IMR-90 (cell line): ENCODE data around the gene OCIAD1. TPM values are rescaled to one million over a fixed set of nuclear protein-coding genes. Genes with fewer than 3 reads are reported as not detected.

Source experiments
- ATAC-seq: fragments of 200-7000 bp; cut with Tn5 transposase; 2 replicates; pipeline ENCODE4 v1.9.1; 2020; ENCODE audit warnings: low read depth, mild to moderate bottlenecking, moderate library complexity
- BruUV-seq: library from RNA; stranded (reverse); fragments of 400-500 nt; replicated peaks from 2 replicates; lab custom pipeline; 2021; lab: Mats Ljungman, UMichigan
- CTCF ChIA-PET: fragments of 300-600 bp; formaldehyde crosslinking; extraction: SDS; loops from one replicate; lab custom pipeline; 2021; ENCODE audit warnings: antibody characterized with exemption; lab: Yijun Ruan, JAX
- POLR2A ChIA-PET: fragments of 300-600 bp; sonication (Branson Sonifier 250); formaldehyde crosslinking; loops from one replicate; lab custom pipeline; 2022; ENCODE audit warnings: antibody characterized with exemption; ENCODE audit not compliant: unreplicated experiment; lab: Charles Lee
- DNase-seq: peaks from one replicate; pipeline ENCODE4 v3.0.0; 2013
- H2AFZ ChIP-seq: replicated peaks from 2 replicates; pipeline ENCODE3; 2013; ENCODE audit warnings: low read length, mild to moderate bottlenecking; ENCODE audit not compliant: poor library complexity
- H2AK5ac ChIP-seq: 2 replicates; pipeline ENCODE4 v1.6.1; 2013; ENCODE audit warnings: low read depth, low read length, inconsistent platforms
- H2AK9ac ChIP-seq: replicated peaks from 2 replicates; pipeline ENCODE3; 2013; ENCODE audit warnings: mild to moderate bottlenecking, low read depth, low read length, moderate library complexity; ENCODE audit not compliant: poor library complexity
- H2BK120ac ChIP-seq: 2 replicates; pipeline ENCODE4 v1.6.1; 2013; ENCODE audit warnings: low read depth, low read length, inconsistent platforms
- H2BK15ac ChIP-seq: 3 replicates; pipeline ENCODE4 v1.6.1; 2013; ENCODE audit warnings: low read depth, low read length, inconsistent platforms
- H2BK20ac ChIP-seq: 2 replicates; pipeline ENCODE4 v1.6.1; 2013; ENCODE audit warnings: low read depth, mild to moderate bottlenecking, inconsistent platforms, low read length, moderate library complexity
- H2BK5ac ChIP-seq: 2 replicates; pipeline ENCODE4 v1.6.1; 2013; ENCODE audit warnings: mild to moderate bottlenecking, low read depth, low read length, inconsistent platforms; ENCODE audit not compliant: poor library complexity, severe bottlenecking
- H3K14ac ChIP-seq: replicated peaks from 2 replicates; pipeline ENCODE4 v1.6.1; 2013; ENCODE audit warnings: low read depth, low read length, inconsistent platforms
- H3K18ac ChIP-seq: 2 replicates; pipeline ENCODE4 v1.6.1; 2013; ENCODE audit warnings: low read depth, low read length, control low read depth
- H3K23ac ChIP-seq: 2 replicates; pipeline ENCODE4 v1.6.1; 2013; ENCODE audit warnings: low read depth, low read length, inconsistent platforms
- H3K27ac ChIP-seq: 2 replicates; pipeline ENCODE4 v1.5.1; 2013; ENCODE audit warnings: mild to moderate bottlenecking, control low read depth, low read length; ENCODE audit not compliant: insufficient read depth
- H3K27me3 ChIP-seq: 2 replicates; pipeline ENCODE4 v1.6.1; 2013; ENCODE audit warnings: low read length; ENCODE audit not compliant: control insufficient read depth, insufficient read depth
- H3K36me3 ChIP-seq: 2 replicates; pipeline ENCODE4 v1.6.1; 2013; ENCODE audit warnings: low read length, mixed read lengths; ENCODE audit not compliant: control insufficient read depth, insufficient read depth
- H3K4ac ChIP-seq: 2 replicates; pipeline ENCODE4 v1.6.1; 2013; ENCODE audit warnings: low read depth, low read length, inconsistent platforms
- H3K4me1 ChIP-seq: 2 replicates; pipeline ENCODE4 v1.6.1; 2013; ENCODE audit warnings: low read length, mixed read lengths; ENCODE audit not compliant: control insufficient read depth, insufficient read depth
- H3K4me2 ChIP-seq: 2 replicates; pipeline ENCODE4 v1.6.1; 2013; ENCODE audit warnings: low read depth, mild to moderate bottlenecking, control low read depth, low read length, moderate library complexity
- H3K4me3 ChIP-seq: 2 replicates; pipeline ENCODE4 v1.5.1; 2013; ENCODE audit warnings: low read depth, mild to moderate bottlenecking, control low read depth, low read length, moderate library complexity; ENCODE audit not compliant: insufficient read depth
- H3K56ac ChIP-seq: 2 replicates; pipeline ENCODE4 v1.6.1; 2013; ENCODE audit warnings: low read length, inconsistent platforms; ENCODE audit not compliant: insufficient read depth; ENCODE audit errors: extremely low read depth
- H3K79me1 ChIP-seq, 2 experiments: 2 replicates each; pipeline ENCODE4 v1.6.1; 2013; ENCODE audit warnings: low read length in 2 of 2, inconsistent platforms in 1 of 2, low read depth in 1 of 2
- H3K9ac ChIP-seq: 2 replicates; pipeline ENCODE4 v1.6.1; 2013; ENCODE audit warnings: low read depth, low read length, control low read depth
- H3K9me1 ChIP-seq: 2 replicates; pipeline ENCODE4 v1.6.1; 2013; ENCODE audit warnings: low read length, inconsistent platforms; ENCODE audit not compliant: insufficient read depth
- H3K9me3 ChIP-seq: 2 replicates; pipeline ENCODE4 v1.6.1; 2013; ENCODE audit warnings: low read length; ENCODE audit not compliant: control insufficient read depth, insufficient read depth
- H4K20me1 ChIP-seq: 2 replicates; pipeline ENCODE4 v1.6.1; 2013; ENCODE audit warnings: low read length, inconsistent platforms; ENCODE audit not compliant: insufficient read depth
- H4K5ac ChIP-seq: 2 replicates; pipeline ENCODE4 v1.6.1; 2013; ENCODE audit warnings: mild to moderate bottlenecking, low read depth, low read length, control low read depth
- H4K8ac ChIP-seq, 2 experiments: 2 replicates each; pipeline ENCODE4 v1.6.1; 2013; ENCODE audit warnings: low read depth in 2 of 2, low read length in 2 of 2, control low read depth in 1 of 2, inconsistent platforms in 1 of 2
- H4K91ac ChIP-seq: 2 replicates; pipeline ENCODE4 v1.6.1; 2013; ENCODE audit warnings: low read depth, low read length, inconsistent platforms; ENCODE audit not compliant: insufficient read depth
- CHD1 ChIP-seq: IDR thresholded peaks from 2 replicates; pipeline ENCODE4 v1.6.1; 2012; ENCODE audit warnings: low read depth, low read length, improper control_type of control experiment
- MAZ ChIP-seq: IDR thresholded peaks from 2 replicates; pipeline ENCODE4 v1.6.1; 2012; ENCODE audit warnings: low read depth, mild to moderate bottlenecking, low read length, improper control_type of control experiment, moderate library complexity, borderline replicate concordance
- MXI1 ChIP-seq: IDR thresholded peaks from 2 replicates; pipeline ENCODE4 v1.6.1; 2012; ENCODE audit warnings: low read depth, mild to moderate bottlenecking, low read length, moderate library complexity, borderline replicate concordance
- POLR2A ChIP-seq: IDR thresholded peaks from 2 replicates; pipeline ENCODE4 v1.6.1; 2012; ENCODE audit warnings: mild to moderate bottlenecking, low read depth, low read length
- SMC3 ChIP-seq: fragments of 150-350 bp; IDR thresholded peaks from 2 replicates; pipeline ENCODE4 v1.6.1; 2016; ENCODE audit warnings: low read depth, mild to moderate bottlenecking, antibody characterized with exemption, low read length, moderate library complexity
- WGBS, 2 experiments: methylation state at CpG; one replicate each; pipeline versions ENCODE4 v1.1.5 to v1.1.7; 2013; ENCODE audit warnings: missing lambda C conversion rate in 2 of 2; ENCODE audit not compliant: insufficient read length in 1 of 2; ENCODE audit errors: extremely low coverage in 2 of 2; 5-methylcytosine and 5-hydroxymethylcytosine counted together
- dilution Hi-C: fragments of 300-500 bp; cut with HindIII; formaldehyde crosslinking; loops from one replicate; pipeline ENCODE4 v1.14.3; 2018; ENCODE audit warnings: low sequenced_read_pairs; ENCODE audit not compliant: unreplicated experiment
- in situ Hi-C: fragments of 300-500 bp; cut with MboI; formaldehyde crosslinking; loops from 3 replicates; pipeline ENCODE4 v1.14.3; 2019; ENCODE audit warnings: low sequenced_read_pairs, inconsistent platforms, mixed read lengths
- intact Hi-C: fragments of 100-400 bp; cut with micrococcal nuclease; formaldehyde crosslinking; loops from 2 replicates; pipeline ENCODE4 v1.10.0; 2022
- polyA plus RNA-seq, 3 experiments: library from polyadenylated mRNA; depleted of rRNA; stranded (reverse); fragments of >200 nt; gene quantifications; 2 replicates each; pipeline ENCODE4 v1.2.3, GENCODE V29; 2012; ENCODE audit warnings: low replicate concordance in 1 of 3
- total RNA-seq: library from RNA; depleted of rRNA; stranded (reverse); fragments of >200 nt; gene quantifications from 2 replicates; pipeline ENCODE4 v1.2.3, GENCODE V29; 2012
- TF ChIP-seq, protein P1 (sequence below): fragments of 150-350 bp; IDR thresholded peaks from 2 replicates; pipeline ENCODE4 v1.6.1; 2017; ENCODE audit warnings: mild to moderate bottlenecking, antibody characterized with exemption, low read length, low read depth
- TF ChIP-seq, protein P2 (sequence below): conservative IDR thresholded peaks from 2 replicates; pipeline ENCODE4 v1.5.1; 2012; ENCODE audit warnings: mild to moderate bottlenecking, low read depth, low read length, improper control_type of control experiment

Gene OCIAD1
- total and polyA plus RNA-seq, 2 of the 4 experiments (the other 2 are of a cell fraction): 86.9 to 112 TPM

DNA sequence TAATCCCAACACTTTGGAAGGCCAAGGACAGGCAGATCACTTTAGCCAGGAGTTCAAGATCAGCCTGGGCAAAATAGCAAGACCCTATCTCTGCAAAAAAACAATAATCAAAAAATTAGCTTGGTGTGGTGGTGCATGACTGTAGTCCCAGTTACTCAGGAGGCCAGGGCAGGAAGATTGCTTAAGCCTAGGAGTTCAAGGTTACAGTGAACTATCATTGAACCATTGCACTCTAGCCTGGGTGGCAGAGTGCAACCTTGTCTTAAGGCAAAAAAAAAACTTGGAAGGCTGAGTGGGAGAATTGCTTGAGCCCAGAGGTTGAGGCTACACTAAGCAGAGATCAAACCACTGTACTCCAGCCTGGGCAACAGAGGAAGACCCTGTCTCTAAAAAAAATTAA is 45.6 kb upstream of the OCIAD1 start (continued):
- TF ChIP-seq, protein P1, sequence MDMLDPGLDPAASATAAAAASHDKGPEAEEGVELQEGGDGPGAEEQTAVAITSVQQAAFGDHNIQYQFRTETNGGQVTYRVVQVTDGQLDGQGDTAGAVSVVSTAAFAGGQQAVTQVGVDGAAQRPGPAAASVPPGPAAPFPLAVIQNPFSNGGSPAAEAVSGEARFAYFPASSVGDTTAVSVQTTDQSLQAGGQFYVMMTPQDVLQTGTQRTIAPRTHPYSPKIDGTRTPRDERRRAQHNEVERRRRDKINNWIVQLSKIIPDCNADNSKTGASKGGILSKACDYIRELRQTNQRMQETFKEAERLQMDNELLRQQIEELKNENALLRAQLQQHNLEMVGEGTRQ: no peak
- TF ChIP-seq MXI1 (no peak), SMC3 (no peak)

DNA sequence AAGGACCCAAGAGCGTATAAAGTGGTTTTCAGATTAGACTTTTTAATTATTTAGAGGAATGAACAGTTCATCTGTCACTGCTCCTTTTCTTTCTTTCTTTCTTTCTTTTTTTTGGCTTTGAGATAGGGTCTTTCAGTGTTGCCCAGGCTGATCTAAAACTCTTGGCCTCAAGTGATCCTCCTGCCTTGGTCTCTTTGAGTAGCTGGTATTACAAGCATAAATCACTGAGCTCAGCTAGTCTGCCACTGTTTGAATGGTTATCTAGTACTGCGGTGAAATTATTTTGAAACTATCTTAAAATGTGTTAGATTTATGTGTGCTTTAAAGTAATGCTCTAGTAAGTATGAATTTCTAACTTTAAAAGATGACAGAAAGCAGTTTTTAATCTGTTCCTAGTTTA is 44.3 kb upstream of the OCIAD1 start:
- POLR2A ChIA-PET: no interaction called here

More for the DNA sequence above, 44.3 kb upstream of the OCIAD1 start:
- no peak overlapping the region for H2BK5ac ChIP-seq
- H3K27me3 ChIP-seq: no peaks in the 10 kb centered on the region
- BruUV-seq: no TSS peak
- no peak overlapping the region for H2AK5ac ChIP-seq
- H3K79me1 ChIP-seq: no peaks in the 10 kb centered on the region
- CTCF ChIA-PET: no interaction called here
- ATAC-seq (no peak), DNase-seq (no peak)
- H2BK15ac ChIP-seq: no peak overlapping the region
- H3K4me2 ChIP-seq: no peak overlapping the region
- H4K5ac ChIP-seq: no peak overlapping the region
- H3K9ac ChIP-seq: no peak overlapping the region
- H3K4me3 ChIP-seq: no peak overlapping the region
- H3K18ac ChIP-seq: no peak overlapping the region
- WGBS, 2 experiments: no CpG with 5 or more reads among the region's 2 CpGs
- H3K9me3 ChIP-seq: no peaks in the 10 kb centered on the region
- H2BK120ac ChIP-seq: no peak overlapping the region
- H3K27ac ChIP-seq: no peak overlapping the region
- dilution Hi-C loops: no loop called here
- no peak overlapping the region for H2BK20ac ChIP-seq
- H2AK9ac ChIP-seq: no peak overlapping the region
- no peak overlapping the region for H2AFZ ChIP-seq
- H3K4ac ChIP-seq: no peak overlapping the region
- intact Hi-C loops: no loop called here
- H3K4me1 ChIP-seq: no peaks in the 10 kb centered on the region
- no peak overlapping the region for H3K56ac ChIP-seq
- no peak overlapping the region for H4K91ac ChIP-seq
- H3K36me3 ChIP-seq: no peaks in the 10 kb centered on the region
- no peak overlapping the region for H3K23ac ChIP-seq
- 0 out of 2 replicates have a peak, but pooled peaks cover 3% of the 10 kb centered on the region for H3K9me1 ChIP-seq
- H4K8ac ChIP-seq: no peak overlapping the region
- no peak overlapping the region for H3K14ac ChIP-seq
- H4K20me1 ChIP-seq: no peaks in the 10 kb centered on the region
- TF ChIP-seq MXI1: no peak
- TF ChIP-seq CHD1: no peak
- TF ChIP-seq MAZ: no peak
- no peak for TF ChIP-seq POLR2A
- TF ChIP-seq, protein P2, sequence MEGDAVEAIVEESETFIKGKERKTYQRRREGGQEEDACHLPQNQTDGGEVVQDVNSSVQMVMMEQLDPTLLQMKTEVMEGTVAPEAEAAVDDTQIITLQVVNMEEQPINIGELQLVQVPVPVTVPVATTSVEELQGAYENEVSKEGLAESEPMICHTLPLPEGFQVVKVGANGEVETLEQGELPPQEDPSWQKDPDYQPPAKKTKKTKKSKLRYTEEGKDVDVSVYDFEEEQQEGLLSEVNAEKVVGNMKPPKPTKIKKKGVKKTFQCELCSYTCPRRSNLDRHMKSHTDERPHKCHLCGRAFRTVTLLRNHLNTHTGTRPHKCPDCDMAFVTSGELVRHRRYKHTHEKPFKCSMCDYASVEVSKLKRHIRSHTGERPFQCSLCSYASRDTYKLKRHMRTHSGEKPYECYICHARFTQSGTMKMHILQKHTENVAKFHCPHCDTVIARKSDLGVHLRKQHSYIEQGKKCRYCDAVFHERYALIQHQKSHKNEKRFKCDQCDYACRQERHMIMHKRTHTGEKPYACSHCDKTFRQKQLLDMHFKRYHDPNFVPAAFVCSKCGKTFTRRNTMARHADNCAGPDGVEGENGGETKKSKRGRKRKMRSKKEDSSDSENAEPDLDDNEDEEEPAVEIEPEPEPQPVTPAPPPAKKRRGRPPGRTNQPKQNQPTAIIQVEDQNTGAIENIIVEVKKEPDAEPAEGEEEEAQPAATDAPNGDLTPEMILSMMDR: no peak
- in situ Hi-C loops: no loop called here
